GM12878 (cell line): ENCODE results near the gene RMND5A. TPM values are rescaled to one million over a fixed set of nuclear protein-coding genes. Genes with fewer than 3 reads are reported as not detected.
"Not testable (repeated sequence)": the region's sequence is repeated elsewhere in the genome, so short reads cannot be mapped to it uniquely, and the experiment has no call there.

Experiments used
- ATAC-seq: fragments of 200-7000 bp; cut with Tn5 transposase; 3 replicates; pipeline ENCODE4 v1.9.1; 2020; ENCODE audit warnings: mild to moderate bottlenecking, moderate library complexity
- BruUV-seq: library from RNA; stranded (reverse); fragments of 400-500 nt; replicated peaks from 2 replicates; lab custom pipeline; 2021; lab: Mats Ljungman, UMichigan
- CTCF ChIA-PET: fragments of 300-600 bp; sonication (Branson Sonifier 250); formaldehyde crosslinking; extraction: SDS; loops from one replicate; lab custom pipeline; 2021; ENCODE audit warnings: inconsistent platforms; lab: Yijun Ruan, JAX
- POLR2A ChIA-PET: fragments of 350-600 bp; formaldehyde crosslinking; extraction: SDS; loops from one replicate; lab custom pipeline; 2021; ENCODE audit warnings: inconsistent platforms; lab: Charles Lee
- RAD21 ChIA-PET: fragments of 300-600 bp; sonication (Branson Sonifier 250); formaldehyde crosslinking; loops from one replicate; lab custom pipeline; 2023; ENCODE audit warnings: antibody characterized with exemption; ENCODE audit not compliant: unreplicated experiment; lab: Charles Lee
- SMC1A ChIA-PET: fragments of 300-600 bp; sonication (Branson Sonifier 250); formaldehyde crosslinking; loops from one replicate; lab custom pipeline; 2023; ENCODE audit not compliant: unreplicated experiment, uncharacterized antibody; lab: Charles Lee
- DNase-seq: peaks from one replicate; pipeline ENCODE4 v3.0.0-alpha.2; 2011; ENCODE audit warnings: low read depth, low spot score
- FAIRE-seq: peaks from 3 replicates; lab custom pipeline; 2011; peaks lifted over from hg19 to GRCh38; lab: Jason Lieb, UNC
- H2AFZ ChIP-seq: 2 replicates; pipeline ENCODE4 v1.6.0; 2011; ENCODE audit warnings: low read depth, low read length, control low read depth; ENCODE audit not compliant: control insufficient read depth
- H3K27ac ChIP-seq: 2 replicates; pipeline ENCODE4 v1.5.1; 2011; ENCODE audit warnings: control low read depth; ENCODE audit not compliant: control insufficient read depth, insufficient read depth
- H3K27me3 ChIP-seq, 2 experiments: replicated peaks in 1 of 2; 2 replicates each; pipeline versions ENCODE4 v1.6.0 to v1.6.1; 2011; ENCODE audit warnings: low read length in 1 of 2; ENCODE audit not compliant: control insufficient read depth in 2 of 2, insufficient read depth in 2 of 2
- H3K36me3 ChIP-seq, 2 experiments: 2 replicates each; pipeline ENCODE4 v1.5.1; 2011; ENCODE audit warnings: low read length in 1 of 2; ENCODE audit not compliant: control insufficient read depth in 2 of 2, insufficient read depth in 2 of 2
- H3K4me1 ChIP-seq: 2 replicates; pipeline ENCODE4 v1.6.1; 2011; ENCODE audit warnings: mild to moderate bottlenecking, low read length, moderate library complexity, mixed read lengths; ENCODE audit not compliant: control insufficient read depth, insufficient read depth
- H3K4me2 ChIP-seq: 2 replicates; pipeline ENCODE4 v1.6.0; 2011; ENCODE audit warnings: control low read depth; ENCODE audit not compliant: control insufficient read depth, insufficient read depth
- H3K4me3 ChIP-seq: fragments of 200-600 bp; sonication (generic); 2 replicates; pipeline ENCODE4 v1.5.1; 2016
- H3K79me2 ChIP-seq: 2 replicates; pipeline ENCODE4 v1.6.0; 2011; ENCODE audit warnings: low read length; ENCODE audit not compliant: control insufficient read depth, insufficient read depth
- H3K9ac ChIP-seq: 2 replicates; pipeline ENCODE4 v1.8.0; 2011; ENCODE audit warnings: low read length, control low read depth, mixed read lengths; ENCODE audit not compliant: control insufficient read depth, insufficient read depth
- H3K9me3 ChIP-seq: replicated peaks from 3 replicates; pipeline ENCODE4 v1.5.1; 2011; ENCODE audit warnings: mild to moderate bottlenecking, low read length; ENCODE audit not compliant: control insufficient read depth, insufficient read depth
- H4K20me1 ChIP-seq: 2 replicates; pipeline ENCODE4 v1.6.0; 2011; ENCODE audit not compliant: control insufficient read depth, insufficient read depth
- BHLHE40 ChIP-seq, 2 experiments: fragments of 450-650 bp in 1 of 2; IDR thresholded peaks; 2 replicates each; pipeline ENCODE4 v1.6.1; 2011 to 2017; ENCODE audit warnings: low read depth in 2 of 2, borderline replicate concordance in 1 of 2, improper control_type of control experiment in 1 of 2, low read length in 1 of 2, mild to moderate bottlenecking in 1 of 2
- EGR1 ChIP-seq, 2 experiments: IDR thresholded peaks; 1 replicate in 1 of 2; 2 replicates in 1 of 2; pipeline ENCODE4 v1.6.1; 2011 to 2012; ENCODE audit warnings: low read depth in 2 of 2, low read length in 2 of 2, borderline replicate concordance in 1 of 2, mild to moderate bottlenecking in 1 of 2, moderate library complexity in 1 of 2
- USF1 ChIP-seq: IDR thresholded peaks from 2 replicates; pipeline ENCODE4 v1.6.1; 2011; ENCODE audit warnings: borderline replicate concordance, low read depth, mild to moderate bottlenecking, moderate library complexity, mixed read lengths, low read length; ENCODE audit not compliant: insufficient read depth; ENCODE audit errors: extremely low read length
- WGBS: methylation state at CpG from one replicate; pipeline ENCODE4 v1.1.6; 2016; ENCODE audit warnings: low lambda C conversion rate; ENCODE audit not compliant: insufficient replicate concordance, insufficient coverage; ENCODE audit errors: missing lambda C conversion rate; 5-methylcytosine and 5-hydroxymethylcytosine counted together
- in situ Hi-C: fragments of 300-500 bp; cut with MboI; formaldehyde crosslinking; loops from 9 replicates; pipeline ENCODE4 v1.14.3; 2018; ENCODE audit warnings: mixed read lengths
- intact Hi-C: fragments of 100-400 bp; cut with micrococcal nuclease; formaldehyde crosslinking; loops from one replicate; pipeline ENCODE4 v1.14.2; 2022; ENCODE audit not compliant: unreplicated experiment
- polyA plus RNA-seq, 11 experiments: library from polyadenylated mRNA; depleted of rRNA in 4 of 11; unstranded in 6 of 11; stranded (reverse) in 5 of 11; fragments of >200 nt; fragmentation: Nextera tagmentation in 4 of 11; fragmentation: Illumina TruSeq in 1 of 11; extraction: Ambion mirVana in 4 of 11; extraction: Trizol in 1 of 11; gene quantifications; 1 replicate in 1 of 11; 2 replicates in 10 of 11; pipeline versions ENCODE4 v1.2.1 to v1.2.3, GENCODE V29; 2011 to 2016; ENCODE audit warnings: inconsistent platforms in 2 of 11, missing spikeins in 2 of 11, low read depth in 1 of 11
- total RNA-seq, 4 experiments: library from RNA; depleted of rRNA in 3 of 4; stranded (reverse); fragments of >200 nt in 3 of 4; fragmentation: Illumina TruSeq in 1 of 4; extraction: Trizol in 1 of 4; gene quantifications; 2 replicates each; pipeline versions ENCODE4 v1.2.1 to v1.2.3, GENCODE V29; 2013 to 2021

Gene RMND5A
- total and polyA plus RNA-seq, 10 of the 15 experiments (the other 5 are each of a cell fraction or from before 2014, with no cell fraction given): 8.3 to 33.6 (median 23.2) TPM

- in situ Hi-C loops, H3K4me1 ChIP-seq, H3K27me3 ChIP-seq, DNase-seq, H3K9me3 ChIP-seq, intact Hi-C loops, CTCF ChIA-PET, SMC1A ChIA-PET, H4K20me1 ChIP-seq, FAIRE-seq, H3K4me2 ChIP-seq, POLR2A ChIA-PET, BruUV-seq, RAD21 ChIA-PET, H3K36me3 ChIP-seq, H3K79me2 ChIP-seq: not testable (repeated sequence)
- peak; percentile 34 for TF ChIP-seq USF1
- 0 out of 3 replicates have a peak, but pooled peaks of 1 of the 2 experiments have one; percentile 9 for TF ChIP-seq EGR1 (IDR thresholded peaks at IDR 0.05; ENCODE audit: borderline replicate concordance in 1 of 2, low read depth in 2 of 2, low read length in 2 of 2)
- peak in 1 of 2 experiments; percentile 36; a peak in 2 of 4 replicates for TF ChIP-seq BHLHE40 (IDR thresholded peaks at IDR 0.05; ENCODE audit: borderline replicate concordance in 1 of 2, low read depth in 2 of 2, low read length in 1 of 2)
- Histone ChIP-seq H2AFZ (0 out of 2 replicates have a peak overlapping the region, but pooled peaks have one; percentile 12), H3K27ac (peak overlapping the region; percentile 44), H3K9ac (peak overlapping the region; percentile 72), H3K4me3 (peak overlapping the region; percentile 51)
- ATAC-seq: peak; percentile 29
- 2% methylated on average over 48 of the region's 85 CpGs for WGBS
Observed at GRCh38 chr2:86720540-86721320, 639 bp downstream of the RMND5A start.

- H3K9me3 ChIP-seq, H3K36me3 ChIP-seq, CTCF ChIA-PET, BruUV-seq, H3K4me1 ChIP-seq, ATAC-seq, DNase-seq, RAD21 ChIA-PET, H4K20me1 ChIP-seq, H2AFZ ChIP-seq, H3K9ac ChIP-seq, SMC1A ChIA-PET, H3K27ac ChIP-seq, POLR2A ChIA-PET, in situ Hi-C loops, intact Hi-C loops, H3K27me3 ChIP-seq, FAIRE-seq, H3K4me2 ChIP-seq, H3K4me3 ChIP-seq: not testable (repeated sequence)
- H3K79me2 ChIP-seq: peaks cover 12% of the 10 kb centered on the region
- WGBS: no CpG with 5 or more reads among the region's 2 CpGs
Observed at GRCh38 chr2:86725706-86726105, 5.6 kb downstream of the RMND5A start.

GRCh38 chr2:86732040-86732525, 12.0 kb downstream of the RMND5A start:
- BruUV-seq, H3K36me3 ChIP-seq, H2AFZ ChIP-seq, H3K27me3 ChIP-seq, H3K9me3 ChIP-seq, intact Hi-C loops, H4K20me1 ChIP-seq, H3K79me2 ChIP-seq, H3K4me2 ChIP-seq, RAD21 ChIA-PET, in situ Hi-C loops, SMC1A ChIA-PET, CTCF ChIA-PET, ATAC-seq, DNase-seq, POLR2A ChIA-PET, H3K4me1 ChIP-seq, H3K9ac ChIP-seq, H3K27ac ChIP-seq, H3K4me3 ChIP-seq: not testable (repeated sequence)
- FAIRE-seq: peak; percentile 35
- 82% methylated on average over 2 of the region's 6 CpGs for WGBS
